SK-N-SH (cell line): Measurements from ENCODE around the gene C4A.
"Not testable (repeated sequence)": the region's sequence is repeated elsewhere in the genome, so short reads cannot be mapped to it uniquely, and the experiment has no call there.

Source experiments
- EP300 ChIP-seq, 2 experiments: IDR thresholded peaks; 2 replicates each; pipeline versions ENCODE4 v1.4.0 to v1.6.1; 2012; ENCODE audit warnings: borderline replicate concordance in 1 of 2, low read depth in 1 of 2, low read length in 1 of 2
- MXI1 ChIP-seq: IDR thresholded peaks from 2 replicates; pipeline ENCODE4 v1.6.1; 2012; ENCODE audit warnings: mild to moderate bottlenecking, low read depth, low read length, improper control_type of control experiment
- POLR2AphosphoS5 ChIP-seq: IDR thresholded peaks from 2 replicates; pipeline ENCODE4 v1.6.1; 2012; ENCODE audit warnings: low read depth, low read length
- RAD21 ChIP-seq: IDR thresholded peaks from 2 replicates; pipeline ENCODE4 v1.6.1; 2012; ENCODE audit warnings: mild to moderate bottlenecking, low read length
- RFX5 ChIP-seq: IDR thresholded peaks from 2 replicates; pipeline ENCODE4 v1.6.1; 2012; ENCODE audit warnings: mild to moderate bottlenecking, improper control_type of control experiment, low read length
- SMC3 ChIP-seq: IDR thresholded peaks from 2 replicates; pipeline ENCODE4 v1.6.1; 2012; ENCODE audit warnings: low read depth, low read length, improper control_type of control experiment
- TEAD4 ChIP-seq: IDR thresholded peaks from 2 replicates; pipeline ENCODE4 v1.4.0; 2012; ENCODE audit warnings: mild to moderate bottlenecking, borderline replicate concordance; ENCODE audit not compliant: insufficient read depth
- TF ChIP-seq, protein P1 (sequence below): fragments of 200-600 bp; sonication (generic); IDR thresholded peaks from 2 replicates; pipeline ENCODE4 v1.6.1; 2017; ENCODE audit warnings: antibody characterized with exemption, mild to moderate bottlenecking, moderate library complexity
- TF ChIP-seq, protein P2 (sequence below): IDR thresholded peaks from 2 replicates; pipeline ENCODE4 v1.6.1; 2012; ENCODE audit warnings: mild to moderate bottlenecking, low read depth, low read length, moderate library complexity
- TF ChIP-seq, protein P3 (sequence below): IDR thresholded peaks from 2 replicates; pipeline ENCODE4 v1.4.0; 2012; ENCODE audit warnings: low read depth, borderline replicate concordance

DNA sequence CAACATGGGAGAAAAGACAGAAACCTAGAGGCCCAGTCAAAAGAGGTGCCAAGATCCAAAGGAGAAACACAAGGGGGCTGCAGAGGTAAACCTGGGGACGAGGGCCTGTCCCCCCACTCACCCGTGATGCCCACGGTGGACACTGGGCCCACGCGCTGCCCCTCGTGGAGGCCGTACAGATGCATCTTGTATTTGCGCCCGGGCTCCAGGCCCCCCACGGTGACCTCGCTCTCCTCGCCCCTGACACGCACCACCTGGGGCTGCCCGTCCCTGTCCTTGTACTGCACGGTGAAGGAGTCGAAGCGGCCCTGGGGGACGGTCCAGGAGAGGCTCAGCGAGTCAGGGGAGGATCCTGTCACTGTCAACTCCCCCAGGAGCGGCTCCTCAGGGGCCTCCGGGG lies 67.3 kb downstream of the C4A start:
- not testable (repeated sequence) for TF ChIP-seq MXI1; POLR2AphosphoS5; EP300 (IDR thresholded peaks at IDR 0.05; ENCODE audit: borderline replicate concordance in 1 of 2, low read depth in 1 of 2, low read length in 1 of 2); TEAD4; RFX5; SMC3; RAD21
- TF ChIP-seq, protein P1, sequence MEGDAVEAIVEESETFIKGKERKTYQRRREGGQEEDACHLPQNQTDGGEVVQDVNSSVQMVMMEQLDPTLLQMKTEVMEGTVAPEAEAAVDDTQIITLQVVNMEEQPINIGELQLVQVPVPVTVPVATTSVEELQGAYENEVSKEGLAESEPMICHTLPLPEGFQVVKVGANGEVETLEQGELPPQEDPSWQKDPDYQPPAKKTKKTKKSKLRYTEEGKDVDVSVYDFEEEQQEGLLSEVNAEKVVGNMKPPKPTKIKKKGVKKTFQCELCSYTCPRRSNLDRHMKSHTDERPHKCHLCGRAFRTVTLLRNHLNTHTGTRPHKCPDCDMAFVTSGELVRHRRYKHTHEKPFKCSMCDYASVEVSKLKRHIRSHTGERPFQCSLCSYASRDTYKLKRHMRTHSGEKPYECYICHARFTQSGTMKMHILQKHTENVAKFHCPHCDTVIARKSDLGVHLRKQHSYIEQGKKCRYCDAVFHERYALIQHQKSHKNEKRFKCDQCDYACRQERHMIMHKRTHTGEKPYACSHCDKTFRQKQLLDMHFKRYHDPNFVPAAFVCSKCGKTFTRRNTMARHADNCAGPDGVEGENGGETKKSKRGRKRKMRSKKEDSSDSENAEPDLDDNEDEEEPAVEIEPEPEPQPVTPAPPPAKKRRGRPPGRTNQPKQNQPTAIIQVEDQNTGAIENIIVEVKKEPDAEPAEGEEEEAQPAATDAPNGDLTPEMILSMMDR, result not testable (repeated sequence)
- TF ChIP-seq, protein P2, sequence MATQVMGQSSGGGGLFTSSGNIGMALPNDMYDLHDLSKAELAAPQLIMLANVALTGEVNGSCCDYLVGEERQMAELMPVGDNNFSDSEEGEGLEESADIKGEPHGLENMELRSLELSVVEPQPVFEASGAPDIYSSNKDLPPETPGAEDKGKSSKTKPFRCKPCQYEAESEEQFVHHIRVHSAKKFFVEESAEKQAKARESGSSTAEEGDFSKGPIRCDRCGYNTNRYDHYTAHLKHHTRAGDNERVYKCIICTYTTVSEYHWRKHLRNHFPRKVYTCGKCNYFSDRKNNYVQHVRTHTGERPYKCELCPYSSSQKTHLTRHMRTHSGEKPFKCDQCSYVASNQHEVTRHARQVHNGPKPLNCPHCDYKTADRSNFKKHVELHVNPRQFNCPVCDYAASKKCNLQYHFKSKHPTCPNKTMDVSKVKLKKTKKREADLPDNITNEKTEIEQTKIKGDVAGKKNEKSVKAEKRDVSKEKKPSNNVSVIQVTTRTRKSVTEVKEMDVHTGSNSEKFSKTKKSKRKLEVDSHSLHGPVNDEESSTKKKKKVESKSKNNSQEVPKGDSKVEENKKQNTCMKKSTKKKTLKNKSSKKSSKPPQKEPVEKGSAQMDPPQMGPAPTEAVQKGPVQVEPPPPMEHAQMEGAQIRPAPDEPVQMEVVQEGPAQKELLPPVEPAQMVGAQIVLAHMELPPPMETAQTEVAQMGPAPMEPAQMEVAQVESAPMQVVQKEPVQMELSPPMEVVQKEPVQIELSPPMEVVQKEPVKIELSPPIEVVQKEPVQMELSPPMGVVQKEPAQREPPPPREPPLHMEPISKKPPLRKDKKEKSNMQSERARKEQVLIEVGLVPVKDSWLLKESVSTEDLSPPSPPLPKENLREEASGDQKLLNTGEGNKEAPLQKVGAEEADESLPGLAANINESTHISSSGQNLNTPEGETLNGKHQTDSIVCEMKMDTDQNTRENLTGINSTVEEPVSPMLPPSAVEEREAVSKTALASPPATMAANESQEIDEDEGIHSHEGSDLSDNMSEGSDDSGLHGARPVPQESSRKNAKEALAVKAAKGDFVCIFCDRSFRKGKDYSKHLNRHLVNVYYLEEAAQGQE, result not testable (repeated sequence)
- TF ChIP-seq, protein P3, sequence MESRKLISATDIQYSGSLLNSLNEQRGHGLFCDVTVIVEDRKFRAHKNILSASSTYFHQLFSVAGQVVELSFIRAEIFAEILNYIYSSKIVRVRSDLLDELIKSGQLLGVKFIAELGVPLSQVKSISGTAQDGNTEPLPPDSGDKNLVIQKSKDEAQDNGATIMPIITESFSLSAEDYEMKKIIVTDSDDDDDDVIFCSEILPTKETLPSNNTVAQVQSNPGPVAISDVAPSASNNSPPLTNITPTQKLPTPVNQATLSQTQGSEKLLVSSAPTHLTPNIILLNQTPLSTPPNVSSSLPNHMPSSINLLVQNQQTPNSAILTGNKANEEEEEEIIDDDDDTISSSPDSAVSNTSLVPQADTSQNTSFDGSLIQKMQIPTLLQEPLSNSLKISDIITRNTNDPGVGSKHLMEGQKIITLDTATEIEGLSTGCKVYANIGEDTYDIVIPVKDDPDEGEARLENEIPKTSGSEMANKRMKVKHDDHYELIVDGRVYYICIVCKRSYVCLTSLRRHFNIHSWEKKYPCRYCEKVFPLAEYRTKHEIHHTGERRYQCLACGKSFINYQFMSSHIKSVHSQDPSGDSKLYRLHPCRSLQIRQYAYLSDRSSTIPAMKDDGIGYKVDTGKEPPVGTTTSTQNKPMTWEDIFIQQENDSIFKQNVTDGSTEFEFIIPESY, result not testable (repeated sequence)
